ENCODE measurements around the gene CYB5R3.

GRCh38 chr22:42684462-42685195, 35.4 kb upstream of the CYB5R3 start:
- TF ChIP-seq, protein P1, sequence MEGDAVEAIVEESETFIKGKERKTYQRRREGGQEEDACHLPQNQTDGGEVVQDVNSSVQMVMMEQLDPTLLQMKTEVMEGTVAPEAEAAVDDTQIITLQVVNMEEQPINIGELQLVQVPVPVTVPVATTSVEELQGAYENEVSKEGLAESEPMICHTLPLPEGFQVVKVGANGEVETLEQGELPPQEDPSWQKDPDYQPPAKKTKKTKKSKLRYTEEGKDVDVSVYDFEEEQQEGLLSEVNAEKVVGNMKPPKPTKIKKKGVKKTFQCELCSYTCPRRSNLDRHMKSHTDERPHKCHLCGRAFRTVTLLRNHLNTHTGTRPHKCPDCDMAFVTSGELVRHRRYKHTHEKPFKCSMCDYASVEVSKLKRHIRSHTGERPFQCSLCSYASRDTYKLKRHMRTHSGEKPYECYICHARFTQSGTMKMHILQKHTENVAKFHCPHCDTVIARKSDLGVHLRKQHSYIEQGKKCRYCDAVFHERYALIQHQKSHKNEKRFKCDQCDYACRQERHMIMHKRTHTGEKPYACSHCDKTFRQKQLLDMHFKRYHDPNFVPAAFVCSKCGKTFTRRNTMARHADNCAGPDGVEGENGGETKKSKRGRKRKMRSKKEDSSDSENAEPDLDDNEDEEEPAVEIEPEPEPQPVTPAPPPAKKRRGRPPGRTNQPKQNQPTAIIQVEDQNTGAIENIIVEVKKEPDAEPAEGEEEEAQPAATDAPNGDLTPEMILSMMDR (optimal IDR thresholded peaks at IDR 0.05 in 1 of 3, IDR thresholded peaks at IDR 0.05 in 1 of 3, conservative IDR thresholded peaks at IDR 0.05 in 1 of 3; ENCODE audit: extremely low read depth in 1 of 3, insufficient read depth in 2 of 3, low read length in 3 of 3): no peak
- TF ChIP-seq EZH2 (IDR thresholded peaks at IDR 0.05; ENCODE audit: low read length): no peak

Measured in keratinocyte (primary cell).